GM12873 (cell line): Measurements from ENCODE around the gene SMIM24.

Experiments
- TF ChIP-seq, protein P1 (sequence below): IDR thresholded peaks from 2 replicates; pipeline ENCODE4 v1.5.1; 2012; ENCODE audit warnings: low read depth, mild to moderate bottlenecking, moderate library complexity, low read length, control low read depth; ENCODE audit not compliant: insufficient read depth; ENCODE audit errors: missing control alignments

SMIM24 gene

DNA sequence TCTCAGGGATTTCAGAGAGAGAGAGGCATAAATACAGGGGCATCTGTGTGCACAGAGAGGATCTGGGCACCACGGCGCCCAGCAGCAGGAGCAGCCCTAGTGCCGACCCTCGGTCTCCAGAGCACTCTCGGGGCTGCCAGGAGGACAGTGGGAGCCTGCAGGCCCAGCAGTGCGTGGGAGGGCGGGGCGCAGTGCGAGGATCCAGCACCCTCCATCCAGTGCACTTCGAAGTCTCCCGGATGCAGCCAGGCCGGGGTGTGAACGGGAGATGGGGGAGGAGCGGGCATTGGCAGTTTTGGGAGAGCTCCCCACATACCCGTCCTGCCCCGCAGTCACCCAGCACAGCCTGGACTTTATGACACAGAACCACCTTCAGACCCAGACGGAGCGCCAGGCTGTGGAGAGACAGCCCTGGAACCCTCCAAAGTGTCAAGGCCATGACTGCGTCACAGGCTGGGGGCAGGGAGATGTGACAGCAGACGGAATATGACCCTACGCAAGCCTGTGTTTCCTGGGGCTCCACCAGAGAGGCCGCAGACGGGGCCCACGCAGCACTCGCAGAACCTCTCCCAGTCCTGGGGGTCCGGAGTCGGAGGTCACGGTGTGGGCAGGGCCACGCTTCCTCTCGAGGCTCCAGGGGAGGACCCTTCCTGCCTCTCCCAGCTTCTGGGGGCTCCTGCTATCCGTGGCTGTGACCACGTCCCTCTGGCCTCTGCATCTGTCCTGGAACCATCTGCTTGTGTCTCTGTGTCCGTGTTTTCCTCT lies 43.9 kb upstream of the SMIM24 start:
- TF ChIP-seq, protein P1, sequence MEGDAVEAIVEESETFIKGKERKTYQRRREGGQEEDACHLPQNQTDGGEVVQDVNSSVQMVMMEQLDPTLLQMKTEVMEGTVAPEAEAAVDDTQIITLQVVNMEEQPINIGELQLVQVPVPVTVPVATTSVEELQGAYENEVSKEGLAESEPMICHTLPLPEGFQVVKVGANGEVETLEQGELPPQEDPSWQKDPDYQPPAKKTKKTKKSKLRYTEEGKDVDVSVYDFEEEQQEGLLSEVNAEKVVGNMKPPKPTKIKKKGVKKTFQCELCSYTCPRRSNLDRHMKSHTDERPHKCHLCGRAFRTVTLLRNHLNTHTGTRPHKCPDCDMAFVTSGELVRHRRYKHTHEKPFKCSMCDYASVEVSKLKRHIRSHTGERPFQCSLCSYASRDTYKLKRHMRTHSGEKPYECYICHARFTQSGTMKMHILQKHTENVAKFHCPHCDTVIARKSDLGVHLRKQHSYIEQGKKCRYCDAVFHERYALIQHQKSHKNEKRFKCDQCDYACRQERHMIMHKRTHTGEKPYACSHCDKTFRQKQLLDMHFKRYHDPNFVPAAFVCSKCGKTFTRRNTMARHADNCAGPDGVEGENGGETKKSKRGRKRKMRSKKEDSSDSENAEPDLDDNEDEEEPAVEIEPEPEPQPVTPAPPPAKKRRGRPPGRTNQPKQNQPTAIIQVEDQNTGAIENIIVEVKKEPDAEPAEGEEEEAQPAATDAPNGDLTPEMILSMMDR, result no peak

DNA sequence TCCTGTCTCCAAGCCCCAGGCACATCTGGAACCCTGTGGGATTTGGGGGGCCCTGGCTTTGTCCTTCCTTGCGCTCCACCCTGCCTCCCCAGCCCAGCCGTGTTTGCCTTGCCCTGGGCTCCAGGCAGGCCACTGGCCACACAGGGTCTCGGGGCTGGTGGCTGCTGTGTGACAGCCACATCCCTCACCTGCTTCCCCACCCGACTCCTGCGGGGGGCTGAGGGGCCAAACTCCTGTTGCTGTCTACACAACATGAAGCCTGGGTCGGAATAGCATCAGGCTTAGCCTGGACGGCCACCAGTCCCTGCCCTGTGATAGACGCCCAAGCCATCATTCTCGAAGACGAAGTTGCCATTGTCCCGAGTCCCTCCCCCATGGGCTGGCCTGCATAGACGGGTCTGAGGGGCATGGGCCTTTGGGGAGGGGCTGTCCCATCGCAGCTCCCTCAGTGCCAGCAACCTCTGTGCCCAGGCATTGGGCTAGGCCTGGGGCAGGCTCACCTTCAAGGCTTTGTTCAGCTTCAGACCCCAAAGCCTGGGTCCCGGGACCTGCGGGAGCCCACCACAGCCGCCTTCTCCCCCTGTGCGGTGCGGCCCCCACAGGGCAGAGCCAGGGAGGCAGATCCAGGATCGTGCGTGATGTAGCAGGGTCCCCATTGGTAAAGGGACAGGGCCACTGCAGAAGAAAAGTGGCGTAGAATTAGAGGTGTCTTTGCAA lies 43.2 kb upstream of the SMIM24 start:
- TF ChIP-seq, protein P1, result no peak

DNA sequence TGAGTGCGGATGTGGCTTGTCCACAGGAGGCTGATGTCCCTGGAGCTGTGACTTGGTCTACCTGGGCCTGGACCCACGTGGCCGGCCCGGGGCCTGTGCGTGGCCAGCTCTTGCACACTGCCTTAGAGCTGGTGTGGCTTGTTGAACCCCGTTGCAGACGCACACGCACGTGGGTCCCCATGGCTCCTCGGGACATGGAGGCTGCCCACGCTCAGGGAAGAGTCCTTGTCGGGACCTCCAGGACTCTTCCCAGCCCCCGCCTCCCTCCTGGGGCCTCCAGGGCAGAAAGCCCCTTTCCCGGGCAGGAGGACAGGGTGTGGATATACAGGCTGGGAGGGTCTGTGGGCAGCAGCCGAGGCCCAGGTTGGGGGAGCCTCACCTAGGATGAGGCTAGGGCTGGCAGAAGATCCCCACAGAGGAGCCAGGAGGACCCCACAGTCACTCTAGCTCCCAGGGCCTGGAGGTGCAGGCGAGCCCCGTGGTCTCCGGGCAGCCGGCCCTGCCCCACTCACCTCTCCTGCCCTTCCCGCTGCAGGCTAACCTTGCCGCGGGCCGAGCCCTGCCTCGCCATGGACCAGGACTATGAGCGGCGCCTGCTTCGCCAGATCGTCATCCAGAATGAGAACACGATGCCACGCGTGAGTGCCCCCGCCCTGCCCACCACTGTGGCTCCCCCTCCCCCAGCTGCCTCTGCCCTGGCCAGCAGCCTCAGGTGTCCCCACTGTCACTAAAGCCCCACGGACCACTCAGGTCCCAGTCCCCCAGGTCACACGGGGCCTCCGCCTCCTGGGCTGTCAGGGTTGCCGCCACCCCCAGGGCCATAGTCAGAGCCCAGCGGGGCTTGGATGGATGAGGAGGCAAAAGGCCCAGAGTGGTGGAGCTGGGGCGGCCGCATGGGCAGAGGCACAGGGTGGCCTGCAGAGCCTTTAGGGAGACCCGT lies 42.4 kb upstream of the SMIM24 start:
- TF ChIP-seq, protein P1, result no peak

DNA sequence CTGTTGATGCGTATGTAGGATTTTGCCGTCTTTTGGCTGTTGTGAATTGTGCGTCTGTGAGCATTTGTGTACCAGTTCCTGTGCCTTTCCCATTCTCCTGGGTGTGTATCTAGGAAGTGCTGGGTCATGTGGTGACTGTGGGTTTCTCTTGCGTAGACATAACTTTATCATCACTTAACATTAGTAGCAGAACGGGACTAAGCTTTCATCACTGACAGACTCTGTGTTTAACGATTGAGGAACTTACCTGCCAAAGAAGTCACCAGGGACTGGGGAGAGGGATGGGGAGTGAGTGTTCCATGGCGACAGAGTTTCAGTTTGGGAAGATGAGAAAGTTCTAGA lies 40.8 kb upstream of the SMIM24 start:
- TF ChIP-seq, protein P1, result no peak

DNA sequence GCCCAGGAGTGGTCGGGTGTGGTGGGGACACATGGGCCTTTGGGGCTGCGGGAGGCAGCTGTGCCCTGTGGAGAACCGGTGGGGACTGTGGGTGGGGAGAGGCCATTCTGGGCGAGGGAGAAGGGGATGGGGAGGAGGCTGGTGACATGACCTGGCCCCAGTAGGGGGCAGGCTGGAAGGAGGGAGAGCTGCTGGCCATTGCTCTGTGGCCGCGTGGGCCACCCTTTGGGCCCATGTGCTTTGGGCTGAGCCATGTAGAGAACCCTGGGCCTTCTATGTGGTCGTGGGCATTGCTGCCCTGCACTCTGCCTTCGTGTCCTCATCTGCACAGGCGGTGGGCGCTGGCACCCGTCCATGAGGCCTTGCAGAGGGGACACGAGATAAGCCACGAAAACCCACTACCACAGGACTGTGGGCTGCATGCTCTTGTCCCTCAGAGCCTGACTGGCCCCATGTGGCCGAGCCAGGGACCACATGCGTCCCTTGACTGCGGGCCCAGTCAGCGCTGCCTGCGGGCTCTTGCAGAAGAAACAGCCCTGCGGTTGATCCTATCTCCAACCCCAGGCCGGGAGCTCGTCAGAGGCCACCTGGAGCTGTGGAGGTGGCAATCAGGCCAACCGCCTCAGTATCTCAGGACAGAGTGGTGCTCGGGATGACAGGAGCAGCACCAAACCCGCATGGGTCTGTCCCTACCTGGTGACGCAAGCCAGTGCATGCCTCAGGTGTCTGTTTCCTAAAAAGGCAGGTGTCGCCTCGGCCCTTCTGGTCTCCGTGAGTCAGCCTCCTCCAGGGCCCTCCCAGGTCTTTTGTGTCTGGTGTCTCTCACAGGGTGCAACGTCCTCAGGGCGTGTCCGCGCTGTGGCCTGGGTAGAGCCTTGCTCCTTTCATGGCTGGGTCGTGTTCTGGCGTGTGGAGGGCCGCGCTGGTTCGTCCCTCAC lies 40.1 kb upstream of the SMIM24 start:
- TF ChIP-seq, protein P1, result no peak

DNA sequence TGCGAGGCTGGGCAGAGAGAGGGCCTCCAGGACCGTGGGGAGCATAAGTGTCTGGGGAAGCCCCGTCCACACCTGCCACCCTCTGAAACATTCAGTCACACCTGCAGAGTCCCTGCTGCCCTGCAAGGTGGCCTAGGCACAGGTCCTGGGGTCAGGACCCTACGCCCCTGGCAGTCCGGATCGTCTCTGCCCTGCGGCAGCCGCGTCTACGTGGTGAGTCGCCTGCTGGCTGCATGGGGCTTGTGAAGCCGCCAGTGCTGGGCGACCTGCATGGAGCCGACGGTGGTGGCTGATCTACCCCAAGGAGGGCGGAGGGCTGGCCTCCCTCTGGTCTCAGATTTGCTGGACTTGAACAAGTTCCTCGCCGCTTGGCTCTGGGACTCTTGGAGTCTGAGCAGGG lies 38.8 kb upstream of the SMIM24 start:
- TF ChIP-seq, protein P1, result no peak
